HG03342 (cell line): ENCODE data around the gene KLK7.

ENCODE experiments used
- ATAC-seq: cut with Tn5 transposase; IDR thresholded peaks from one replicate; pipeline ENCODE4 v1.9.1; 2021; ENCODE audit warnings: mild to moderate bottlenecking, moderate library complexity; ENCODE audit not compliant: unreplicated experiment

Gene KLK7

DNA sequence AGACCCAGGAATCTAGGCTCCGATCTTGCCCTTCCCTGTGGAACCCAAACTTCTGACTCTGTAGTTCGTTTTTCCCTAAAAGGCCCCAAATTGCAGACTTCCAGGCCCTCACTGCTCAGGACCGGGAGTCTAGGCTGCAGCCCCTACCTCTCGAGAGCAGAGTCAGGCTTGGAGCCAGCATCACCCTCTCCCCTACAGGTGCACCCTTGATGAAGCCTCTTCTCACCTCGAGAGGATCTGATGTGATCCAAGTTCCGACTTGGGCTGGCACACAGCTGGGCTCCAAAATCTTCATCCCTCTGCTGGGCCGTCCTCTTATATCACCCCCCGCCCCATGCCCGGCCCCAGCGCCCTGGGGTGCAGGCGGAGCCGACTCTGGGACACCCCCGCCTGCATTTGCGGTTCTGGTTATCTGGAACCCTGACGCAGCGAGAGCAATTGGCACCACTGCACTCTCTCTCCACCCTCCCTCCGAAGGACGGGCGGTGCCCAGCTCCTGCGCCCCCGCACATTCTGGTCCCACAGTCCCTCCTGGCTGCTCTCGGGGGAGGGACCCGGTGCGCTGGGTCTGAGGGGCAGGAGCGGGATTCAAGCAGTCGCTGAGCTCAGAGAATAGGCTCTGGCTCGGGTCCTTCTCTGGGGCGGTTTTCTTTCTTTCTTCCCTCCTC is at the start of gene KLK7:
TSS of gene KLK7 (minus strand) at position 293 of the 668 bp plus-strand sequence. CDS start 1,518 bp downstream, outside the sequence.
- no peak for ATAC-seq

DNA sequence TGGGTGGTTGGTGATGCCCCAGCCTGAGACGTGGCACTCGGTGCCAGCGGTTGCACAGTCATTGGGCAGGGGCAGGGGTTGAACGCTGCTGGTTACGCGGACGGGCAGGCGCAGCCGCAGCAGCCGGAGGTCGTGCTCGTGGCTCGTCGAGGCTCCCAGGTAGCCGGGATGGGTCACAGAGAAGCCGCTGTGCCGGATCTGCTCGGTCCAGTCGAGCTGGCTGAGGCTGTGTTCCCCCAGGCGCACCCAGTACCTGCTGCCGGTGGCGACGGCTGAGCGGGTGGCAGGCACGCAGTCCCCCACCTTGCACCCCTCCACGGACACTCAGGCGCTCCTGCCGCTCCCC is 48.1 kb upstream of the KLK7 start:
- ATAC-seq, result no peak

DNA sequence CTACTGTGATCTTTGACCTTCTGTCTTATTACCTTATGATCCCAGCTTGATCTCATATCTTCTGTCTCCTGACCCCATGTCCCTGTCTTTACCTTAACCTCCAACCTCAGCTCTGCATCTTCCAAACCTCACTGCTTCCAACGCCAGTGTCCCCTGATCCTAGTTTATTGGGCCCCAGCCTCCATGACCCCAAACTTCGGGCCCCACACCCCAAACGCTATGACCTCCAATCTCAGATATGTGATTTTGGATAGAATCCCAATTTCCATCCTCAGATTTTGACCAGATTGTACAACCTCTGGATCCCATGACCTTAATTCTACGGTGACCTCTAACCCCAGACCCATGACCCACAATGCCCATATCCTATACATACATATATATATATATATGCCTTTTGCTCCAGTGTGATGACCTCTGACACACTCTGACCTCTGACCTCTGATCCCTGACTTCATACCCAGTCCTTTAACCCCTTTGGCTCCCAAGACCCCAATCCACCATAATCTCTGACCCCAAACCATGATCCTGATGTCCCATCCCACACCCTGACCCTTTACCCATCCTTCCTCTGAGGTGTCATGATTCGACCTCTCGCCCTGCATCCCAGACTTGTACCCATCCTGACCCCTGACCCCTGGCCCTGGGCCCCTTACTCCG is 47.6 kb upstream of the KLK7 start:
- no peak for ATAC-seq

DNA sequence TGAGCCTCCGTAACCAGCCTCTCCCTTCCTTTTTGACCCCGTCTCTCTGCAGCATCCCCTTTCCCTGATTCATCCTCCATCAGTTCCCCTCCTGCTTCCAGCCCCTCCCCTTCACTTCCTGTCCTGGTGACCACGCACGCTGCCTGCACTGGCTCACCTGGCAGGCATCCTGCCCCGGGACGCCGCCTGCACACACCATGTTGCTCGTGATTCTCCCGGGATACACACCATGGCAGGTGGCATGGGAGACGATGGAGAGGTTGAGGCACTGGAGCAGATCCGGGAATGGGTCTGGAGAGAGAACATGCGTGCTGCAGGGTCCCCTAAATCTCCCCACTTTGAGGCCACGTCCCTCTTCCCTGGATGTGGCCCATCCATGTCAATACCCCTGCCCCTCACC is 46.9 kb upstream of the KLK7 start:
- ATAC-seq, result no peak

DNA sequence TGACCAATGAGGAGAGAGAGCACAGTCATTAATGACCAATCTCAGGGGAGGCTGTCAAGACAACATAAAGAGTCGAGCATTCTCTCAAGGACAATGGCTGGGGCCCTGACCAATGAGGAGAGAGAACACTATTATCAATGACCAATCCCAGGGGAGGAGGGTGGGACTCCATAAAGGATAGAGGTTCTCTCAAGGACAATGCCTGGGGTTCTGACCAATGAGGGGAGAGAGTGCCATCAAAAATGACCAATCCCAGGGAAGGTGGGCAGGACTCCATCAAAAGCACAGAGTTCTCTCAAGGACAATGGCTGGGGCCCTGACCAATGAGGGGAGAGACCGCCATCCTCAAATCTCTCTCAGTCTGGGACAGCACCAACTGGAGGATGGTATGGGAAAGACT is 46.0 kb upstream of the KLK7 start:
- no peak for ATAC-seq

DNA sequence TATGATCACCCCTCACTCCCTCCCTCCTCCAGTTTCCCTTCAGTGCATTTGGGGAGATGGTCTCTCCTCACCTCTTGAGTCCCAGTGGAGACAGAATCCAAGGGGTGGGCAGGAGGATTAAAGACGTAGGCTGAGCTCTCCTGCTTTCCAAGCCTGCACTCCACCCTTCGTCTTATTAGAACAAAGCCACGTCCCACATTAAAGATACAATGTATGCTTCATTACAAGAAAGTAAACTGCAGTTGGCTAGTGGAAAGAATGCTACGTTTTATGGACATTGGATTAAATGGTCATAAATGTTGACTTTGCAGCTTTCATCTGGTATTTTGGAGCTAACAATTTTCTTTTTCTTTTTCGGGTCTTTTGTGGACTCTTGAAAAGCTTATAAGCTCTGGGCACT is 44.2 kb upstream of the KLK7 start:
- ATAC-seq, result no peak

DNA sequence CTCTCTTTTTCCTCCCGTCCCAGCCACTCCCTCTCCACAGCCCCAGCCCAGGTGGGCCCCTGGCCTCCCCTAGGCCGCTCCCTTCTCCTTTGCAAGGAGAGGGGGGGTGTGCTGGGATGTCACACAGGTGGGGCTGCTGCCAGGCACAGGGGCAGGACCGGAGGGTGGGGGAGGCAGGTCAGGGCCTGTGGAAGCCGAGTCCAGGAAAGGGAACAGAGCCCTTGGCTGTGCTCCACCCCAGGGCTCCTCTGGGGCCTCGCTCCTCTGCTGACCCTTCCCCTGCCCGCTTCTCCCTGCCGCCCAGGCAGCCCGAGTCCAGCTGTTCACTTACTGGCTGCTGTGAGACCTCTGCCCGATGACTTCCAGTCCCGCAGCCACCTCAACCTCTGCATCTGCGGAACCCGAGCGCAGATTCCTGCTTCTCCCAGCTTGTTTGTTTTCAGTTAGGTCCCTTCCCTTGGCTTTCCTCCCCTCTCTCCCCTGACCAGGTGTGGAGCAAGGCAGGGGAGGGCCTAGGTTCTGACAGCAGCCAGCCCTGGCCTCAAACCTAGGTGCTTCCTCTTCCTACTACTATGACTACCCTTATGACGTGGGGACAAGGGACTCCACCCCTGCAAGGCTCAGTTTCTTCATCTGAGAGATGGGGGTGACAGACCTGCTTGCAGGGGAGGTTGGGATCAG is 43.5 kb upstream of the KLK7 start:
- no peak for ATAC-seq

DNA sequence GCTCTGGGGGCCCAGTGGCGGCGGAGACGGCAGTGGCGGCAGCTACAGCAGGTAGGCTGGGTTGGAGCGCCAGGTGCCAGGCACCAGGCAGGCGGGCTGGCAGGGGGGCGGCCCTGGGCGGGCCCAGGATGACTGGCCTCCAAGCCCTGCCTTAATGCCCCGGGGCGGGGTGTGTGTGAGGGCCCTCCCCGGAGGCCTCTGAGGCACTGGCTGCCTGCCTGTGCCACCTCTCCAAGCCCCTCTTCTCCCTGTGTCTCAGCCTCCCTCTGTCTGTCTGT is 42.8 kb upstream of the KLK7 start, which contains the start of gene KLK11:
TSS of gene KLK11 (minus strand) at position 63 of the 278 bp plus-strand sequence. CDS start 985 bp downstream, outside the sequence.
- ATAC-seq, result no peak

DNA sequence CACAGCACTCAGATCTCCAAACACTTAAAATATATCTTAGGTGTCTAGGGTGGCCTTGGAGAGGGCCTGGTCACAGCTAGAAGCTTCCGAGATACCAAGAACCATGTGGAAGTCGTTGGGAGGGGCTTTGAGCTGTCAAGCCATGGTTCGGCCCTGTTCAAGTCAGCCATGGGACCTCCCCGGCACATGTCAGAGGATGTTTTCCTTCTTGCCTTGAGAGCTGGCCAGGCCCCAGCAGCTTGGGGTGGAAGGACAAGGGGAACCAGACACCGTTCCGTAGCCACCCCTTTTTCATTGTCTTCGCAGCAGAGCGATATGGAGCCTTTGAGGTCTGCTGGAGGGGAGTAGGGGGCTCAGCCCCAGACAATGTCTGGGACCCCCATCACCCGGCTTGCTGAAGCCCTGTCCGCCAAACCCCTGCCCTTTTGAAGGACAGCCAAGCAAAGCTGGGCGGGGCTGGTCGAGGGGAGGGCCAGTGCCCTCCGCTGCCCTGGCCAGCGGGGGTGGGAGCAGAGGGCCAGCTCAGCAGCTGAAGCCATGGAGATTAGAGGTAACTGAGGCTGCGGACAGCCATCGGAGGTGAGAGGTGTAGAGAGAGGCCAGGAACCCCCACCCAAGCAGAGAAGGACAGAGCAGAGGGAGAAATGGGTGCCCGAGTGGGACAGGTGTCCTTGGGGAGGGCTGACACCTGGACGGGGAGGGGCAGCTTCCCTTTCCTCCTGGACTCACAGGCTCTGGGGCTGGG is 42.3 kb upstream of the KLK7 start:
- ATAC-seq, result no peak

DNA sequence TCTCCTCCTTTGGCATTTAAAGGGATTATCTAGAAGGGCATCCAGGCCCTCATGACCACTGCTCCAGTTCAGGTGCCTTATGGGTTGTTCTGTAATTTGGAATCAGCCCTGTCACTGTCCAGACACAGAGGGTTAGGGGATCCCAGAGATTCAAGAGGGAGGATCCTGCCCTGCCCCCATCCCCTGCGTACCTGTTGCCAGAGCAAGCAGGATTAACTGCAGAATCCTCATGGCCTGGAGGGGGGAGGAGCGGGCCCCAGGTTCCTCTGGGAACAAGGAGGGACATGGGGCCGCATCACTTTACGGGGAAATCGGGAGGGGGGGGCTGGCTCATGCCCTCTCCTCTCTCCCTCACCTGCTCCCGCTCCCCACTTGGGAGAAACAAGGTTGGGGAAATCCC is 41.7 kb upstream of the KLK7 start:
- ATAC-seq, result no peak

DNA sequence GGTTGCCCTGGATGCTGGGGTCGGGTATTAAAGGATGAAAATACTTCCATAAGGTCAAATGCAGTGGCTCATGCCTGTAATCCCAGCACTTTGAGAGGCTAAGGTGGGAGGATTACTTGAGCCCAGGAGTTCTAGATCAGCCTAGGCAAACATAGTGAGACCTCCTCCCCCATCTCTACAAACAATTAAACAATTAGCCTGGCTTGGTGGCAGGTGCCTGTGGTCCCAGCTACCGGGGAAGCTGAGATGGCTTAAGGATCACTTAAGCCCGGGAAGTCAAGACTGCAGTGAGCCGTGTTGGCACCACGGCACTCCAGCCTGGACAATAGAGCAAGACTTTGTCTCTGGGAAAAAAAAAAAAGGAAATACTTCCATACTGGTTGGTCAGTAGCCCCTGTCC is 41.2 kb upstream of the KLK7 start:
- ATAC-seq, result no peak

DNA sequence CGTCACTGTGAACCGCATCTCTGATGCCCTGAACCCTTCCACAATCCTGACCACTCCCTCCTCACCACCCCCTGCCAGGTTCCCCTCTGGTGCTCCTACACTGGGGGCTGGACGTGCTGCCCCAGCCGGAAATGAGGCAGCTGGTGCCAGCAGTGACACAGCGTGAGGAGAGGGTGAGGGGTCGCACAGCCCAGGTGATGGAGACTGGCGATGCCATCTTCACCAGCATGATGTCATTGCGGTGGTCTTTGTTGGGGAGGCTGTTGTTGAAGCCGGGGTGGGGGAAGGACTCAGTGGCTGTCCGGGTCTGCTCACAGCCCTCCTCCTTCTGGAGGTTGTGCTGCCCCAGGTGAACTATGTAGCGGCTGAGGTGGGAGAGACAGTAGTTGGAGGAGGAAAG is 40.2 kb upstream of the KLK7 start:
- no peak for ATAC-seq

DNA sequence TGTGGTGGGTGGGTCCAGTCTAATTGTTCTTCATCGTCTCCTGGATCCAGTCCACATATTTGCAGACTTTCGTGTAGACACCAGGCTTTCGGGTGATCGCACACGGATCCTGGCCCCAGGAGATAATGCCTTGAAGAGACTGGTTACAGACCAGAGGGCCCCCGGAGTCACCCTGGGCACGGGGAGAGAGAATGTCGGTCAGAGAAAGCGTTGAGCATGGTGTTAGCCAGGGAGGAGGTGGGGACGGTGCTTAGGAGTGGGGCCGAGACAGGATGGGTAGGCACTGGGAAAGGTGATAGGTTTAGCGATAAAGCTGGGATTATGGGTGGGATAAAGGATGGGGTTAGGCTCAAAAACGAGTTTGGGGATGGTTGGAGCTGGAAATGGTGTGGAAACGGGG is 38.8 kb upstream of the KLK7 start:
- ATAC-seq, result no peak

DNA sequence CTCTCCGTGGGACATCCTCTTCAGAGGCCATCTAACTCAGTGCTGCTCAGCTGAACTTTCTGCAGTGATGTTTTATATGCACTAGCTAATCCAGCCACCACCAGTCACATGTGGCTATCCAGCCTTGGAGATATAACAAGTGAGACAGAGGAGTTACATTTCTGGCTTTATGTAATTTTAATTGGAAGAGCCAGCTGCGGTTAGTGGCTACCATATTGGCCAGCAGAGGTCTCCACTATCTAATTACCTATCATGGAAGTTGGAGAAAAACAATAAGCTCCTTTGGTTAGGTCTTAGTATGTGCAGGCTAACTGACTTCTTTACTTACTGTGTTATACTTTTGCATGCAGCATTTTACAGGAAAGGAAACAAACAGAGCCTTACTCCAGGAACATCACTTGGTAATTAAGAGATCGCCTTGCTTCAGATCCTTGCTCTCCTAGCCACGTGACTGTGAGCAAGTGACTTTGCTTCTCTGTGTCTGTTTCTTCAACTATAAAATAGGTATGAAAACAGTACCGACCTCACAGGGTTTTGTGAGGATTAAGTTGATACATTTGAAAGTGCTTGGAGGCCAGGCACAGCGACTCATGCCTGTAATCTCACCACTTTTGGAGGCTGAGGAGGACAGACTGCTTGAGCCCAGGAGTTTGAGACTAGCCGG is 37.4 kb upstream of the KLK7 start:
- no peak for ATAC-seq

DNA sequence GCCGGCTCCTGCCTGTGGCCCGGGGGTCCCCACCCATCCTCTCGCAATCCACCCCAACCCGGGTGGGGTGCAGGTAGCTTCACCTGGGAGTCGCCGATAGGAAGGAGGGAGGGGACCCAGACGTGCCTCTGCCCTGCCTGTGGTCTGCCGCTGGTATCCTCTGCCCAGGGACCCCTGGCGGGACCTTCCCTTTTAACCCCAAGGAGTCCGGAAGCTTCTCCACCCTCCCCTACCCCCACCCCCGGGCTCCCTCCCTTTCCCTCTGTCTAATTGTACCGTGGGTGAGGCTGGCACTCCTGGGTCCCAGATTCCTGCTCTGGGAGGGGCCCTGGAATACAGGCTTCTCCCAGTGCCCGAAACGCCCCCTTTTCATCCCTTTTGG is 35.8 kb upstream of the KLK7 start, which contains the start of gene KLK10:
TSS of gene KLK10 (minus strand) at position 166 of the 382 bp plus-strand sequence. CDS start 579 bp downstream, outside the sequence.
- ATAC-seq, result no peak

DNA sequence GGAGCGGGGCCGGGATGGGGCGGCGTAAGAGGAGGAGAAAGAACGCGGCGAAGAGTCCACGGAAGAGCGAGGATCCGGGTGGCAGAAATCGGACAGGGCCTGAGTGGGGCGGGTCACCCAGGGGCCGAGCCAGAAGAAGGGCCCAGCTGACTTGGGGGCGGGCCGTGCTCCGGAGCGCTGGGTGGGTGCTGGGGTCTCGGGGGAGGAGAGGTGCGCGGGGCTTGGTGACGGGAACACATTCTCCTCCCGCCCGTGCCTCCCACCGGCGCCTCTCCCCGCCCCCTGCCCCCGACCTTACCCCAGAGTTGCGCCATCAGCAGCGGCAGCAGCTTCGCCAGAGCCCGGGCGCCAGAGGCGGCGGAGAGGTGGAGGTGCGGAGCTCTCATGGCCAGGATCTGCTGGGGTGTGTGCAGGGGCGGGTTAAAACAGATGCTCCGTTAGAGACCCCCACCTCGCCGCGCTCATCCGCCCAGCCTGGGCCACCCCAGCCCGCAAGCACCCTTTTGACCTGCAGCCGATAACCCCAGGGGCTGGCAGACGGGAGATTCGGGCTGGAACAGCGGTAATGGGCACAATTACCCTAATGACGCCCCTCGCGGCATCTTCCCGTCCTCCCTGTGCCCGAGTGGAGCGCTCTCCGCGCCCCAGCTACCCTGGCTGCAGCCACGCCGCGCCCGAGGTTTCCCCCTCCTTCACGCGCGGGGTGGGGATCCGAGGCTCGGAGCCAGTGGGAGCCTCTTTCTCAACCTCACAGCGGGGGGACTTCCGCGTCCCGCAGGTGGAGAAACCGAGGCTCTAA is 35.2 kb upstream of the KLK7 start:
- no peak for ATAC-seq

DNA sequence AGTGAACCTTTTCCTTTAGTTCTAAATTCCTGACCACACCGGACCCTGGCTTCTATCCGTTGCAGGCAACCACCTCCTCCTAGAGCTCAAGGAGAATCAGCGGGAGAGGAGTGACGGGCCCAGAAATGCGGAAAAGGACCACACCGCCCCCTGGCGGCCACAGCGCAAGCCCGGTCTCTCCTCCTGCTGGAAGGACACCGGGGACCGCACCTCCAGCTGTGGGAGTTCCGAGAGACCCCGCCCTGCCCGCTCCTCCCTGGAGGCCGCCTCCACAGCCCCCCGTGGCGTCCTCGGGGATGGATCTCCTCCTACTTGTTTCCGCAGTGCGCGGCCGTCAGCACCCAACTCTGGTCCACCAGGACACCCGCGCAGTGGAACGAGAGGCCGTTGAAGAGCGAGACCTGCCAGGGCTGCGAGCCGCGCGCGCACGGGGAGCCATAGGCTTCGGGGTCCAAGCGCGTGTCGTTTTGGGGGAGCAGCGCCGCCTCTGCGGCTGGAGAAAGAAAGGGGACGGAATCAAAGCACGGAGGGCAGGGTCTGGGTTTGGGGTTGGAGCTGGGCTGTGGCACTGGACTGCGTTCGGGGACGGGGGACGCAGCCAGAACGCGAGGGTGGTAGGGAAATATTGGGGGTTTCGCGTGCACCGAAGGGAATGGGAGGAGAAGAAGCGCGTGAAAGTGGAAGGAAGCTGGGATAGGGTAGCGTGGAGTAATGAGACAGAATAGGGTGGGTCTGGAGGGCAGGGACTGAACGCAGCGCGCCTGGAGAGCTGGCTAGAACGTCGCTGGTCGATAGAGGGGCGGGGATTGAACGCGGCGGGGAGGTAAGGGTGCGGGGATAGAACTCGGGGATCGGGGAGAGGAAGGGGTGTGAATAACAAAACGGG is 33.3 kb upstream of the KLK7 start:
- ATAC-seq, result no peak

DNA sequence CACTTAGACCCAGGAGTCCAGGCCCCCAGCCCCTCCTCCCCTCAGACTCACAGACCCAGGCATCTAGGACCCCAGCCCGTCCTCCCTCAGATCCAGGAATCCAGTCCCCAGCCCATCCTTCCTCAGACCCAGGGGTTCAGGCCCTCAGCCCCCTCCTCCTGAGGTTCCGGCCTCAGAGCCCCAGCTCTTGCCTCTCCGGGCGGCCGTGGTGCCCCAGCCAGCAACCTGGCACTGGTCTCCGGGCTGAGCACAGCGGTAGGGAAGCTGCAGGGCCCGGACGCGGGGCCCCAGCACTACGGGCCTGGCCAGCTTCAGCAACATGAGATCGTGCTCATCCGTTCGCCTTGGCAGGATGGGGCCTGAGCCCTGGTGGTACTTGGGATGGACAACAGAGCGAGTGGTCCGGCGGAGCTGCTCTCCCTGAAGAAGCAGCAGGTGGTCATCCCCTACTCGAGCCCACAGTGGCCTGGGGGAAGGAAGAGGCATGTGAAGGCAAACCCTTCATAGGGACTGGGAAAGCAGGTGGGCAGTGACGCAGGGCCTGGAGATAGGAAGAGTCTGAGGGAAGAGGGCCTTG is 32.1 kb upstream of the KLK7 start:
- no peak for ATAC-seq

DNA sequence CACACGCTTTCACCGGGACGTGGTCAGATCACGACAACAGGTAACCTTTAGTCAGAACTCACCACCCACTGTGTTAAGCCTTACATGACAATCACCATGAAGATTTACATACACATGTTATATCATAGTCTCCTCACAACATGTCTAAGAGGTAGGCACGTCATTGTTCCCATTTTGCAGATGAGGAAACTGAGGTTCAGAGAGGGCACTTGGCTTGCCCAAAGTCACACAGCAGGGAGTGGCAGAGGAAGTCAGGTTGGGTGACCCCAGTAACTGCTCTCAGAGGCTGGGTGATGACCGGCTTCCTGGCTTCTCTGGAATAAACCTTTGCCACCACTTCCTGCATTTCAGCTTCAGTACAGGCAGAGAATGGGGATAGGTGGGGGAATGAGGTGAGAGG is 30.5 kb upstream of the KLK7 start:
- no peak for ATAC-seq
